ENCODE measurements around the gene PVALEF.
A peak's percentile ranks its signal among the peaks of the same experiment; 100 is the strongest.
"Not testable (repeated sequence)": the region's sequence is repeated elsewhere in the genome, so short reads cannot be mapped to it uniquely, and the experiment has no call there.

The PVALEF gene

DNA sequence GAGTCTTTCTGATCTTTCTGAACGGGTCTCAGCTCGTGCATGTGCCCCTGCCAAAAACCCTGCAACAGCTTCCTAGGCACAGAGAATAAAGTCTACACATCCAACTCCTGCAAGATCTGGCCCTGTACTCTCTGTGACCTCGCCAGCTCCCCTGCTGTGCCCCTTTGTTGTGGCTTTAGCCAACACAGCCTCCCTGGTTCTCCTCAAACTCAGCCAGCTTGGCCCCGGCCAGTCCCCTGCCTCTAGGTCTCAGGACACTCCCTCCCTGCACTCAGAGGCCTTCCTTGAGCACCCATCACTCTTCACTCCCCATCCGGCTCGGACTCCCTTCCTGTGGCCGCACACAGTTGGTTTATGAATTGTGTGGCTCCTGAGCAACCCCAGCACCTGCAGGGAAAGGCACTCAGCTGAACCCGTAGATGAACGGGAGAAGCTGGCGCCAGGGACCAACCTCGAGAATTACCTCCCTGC lies 56.1 kb downstream of the PVALEF start:
- no peak for DNase-seq (ENCODE audit: low spot score)

DNA sequence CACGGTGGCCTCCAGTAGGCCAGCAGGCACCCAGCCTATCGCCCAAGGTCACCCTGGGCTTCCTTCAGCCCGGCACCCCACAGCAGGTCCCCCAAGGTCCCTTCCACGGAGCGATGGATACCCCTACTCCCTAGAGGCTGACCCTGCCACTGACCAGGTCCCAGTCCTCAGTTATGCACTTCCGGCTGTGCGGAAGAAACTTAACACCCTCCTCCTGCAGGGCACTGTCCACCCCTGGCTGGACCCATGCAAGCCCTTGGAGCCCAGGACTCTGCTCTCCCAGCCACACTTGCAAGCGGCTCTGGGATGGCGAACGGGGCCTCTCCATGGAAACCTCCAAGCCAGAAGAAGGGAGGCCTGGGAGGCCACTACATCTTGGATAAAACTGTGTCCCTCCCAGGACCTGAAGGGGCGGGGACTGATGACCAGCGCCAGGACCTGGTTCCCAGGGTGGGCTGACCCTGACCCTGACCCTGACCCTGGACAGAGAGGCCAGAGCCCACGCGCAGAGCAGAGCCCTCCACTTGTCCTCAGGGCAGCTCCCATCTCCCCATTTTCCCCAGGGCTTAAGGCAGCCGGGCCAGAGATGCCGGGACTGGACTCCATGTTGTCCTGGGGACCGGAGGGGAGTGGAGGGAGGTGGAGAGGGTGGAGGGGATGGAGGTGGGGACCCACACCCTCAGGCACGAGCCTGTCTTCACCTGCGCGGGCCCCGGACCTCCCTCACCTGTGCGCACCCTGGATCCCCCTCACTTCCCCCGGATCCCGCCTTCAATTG lies 56.7 kb downstream of the PVALEF start:
- DNase-seq (ENCODE audit: low spot score) = no peak

GRCh38 chr17:81222620-81222905 lies 57.3 kb downstream of the PVALEF start:
- DNase-seq (ENCODE audit: low spot score) = no peak

DNA sequence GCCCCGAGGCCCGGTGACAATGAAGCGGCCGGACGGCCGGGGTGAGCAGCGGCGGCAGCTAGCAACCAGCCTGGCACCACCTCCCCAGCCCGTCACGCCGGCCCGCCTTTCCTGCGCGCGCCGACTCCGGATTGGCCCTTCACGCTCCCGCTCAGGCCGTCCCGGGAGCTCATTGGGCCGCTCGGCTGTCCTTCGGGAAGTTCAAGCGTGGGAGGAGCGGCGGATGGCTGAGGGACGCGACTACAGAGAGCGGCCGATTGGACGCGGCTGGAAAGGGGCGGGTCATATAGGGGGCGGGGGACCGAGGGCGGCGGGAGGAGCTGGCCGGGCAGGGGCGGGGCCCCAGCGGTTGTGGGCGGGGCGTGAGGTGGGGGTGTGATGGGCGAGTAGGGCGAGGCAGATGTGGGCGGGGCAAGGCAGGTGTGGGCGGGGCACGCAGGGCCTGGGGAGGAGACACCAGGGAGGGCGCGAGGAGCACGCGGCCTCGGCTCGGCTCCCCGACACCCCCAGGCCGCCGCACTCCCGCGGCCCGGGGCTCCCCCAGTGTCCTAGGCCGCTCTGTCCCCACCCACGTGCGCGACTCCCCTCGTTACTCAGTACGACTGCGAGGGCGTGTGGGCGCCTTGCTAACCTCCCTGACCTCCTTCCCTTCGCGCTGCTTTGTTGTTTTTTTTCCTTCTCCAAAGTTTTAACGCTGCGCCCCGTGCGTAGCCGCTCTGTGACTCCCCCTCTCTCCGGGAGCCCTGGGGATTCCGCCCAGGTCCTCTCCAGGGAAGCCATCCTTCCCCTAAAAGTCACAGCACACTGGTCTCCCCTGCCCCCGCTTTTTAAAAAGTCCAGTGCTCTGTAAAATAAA lies 57.8 kb downstream of the PVALEF start, which contains the start of gene CEP131:
Gene CEP131, minus strand, starts transcription at position 60 of the 856 bp plus-strand sequence. CDS start 2,909 bp downstream, outside the sequence.
- DNase-seq (ENCODE audit: low spot score) = peak; percentile 99

DNA sequence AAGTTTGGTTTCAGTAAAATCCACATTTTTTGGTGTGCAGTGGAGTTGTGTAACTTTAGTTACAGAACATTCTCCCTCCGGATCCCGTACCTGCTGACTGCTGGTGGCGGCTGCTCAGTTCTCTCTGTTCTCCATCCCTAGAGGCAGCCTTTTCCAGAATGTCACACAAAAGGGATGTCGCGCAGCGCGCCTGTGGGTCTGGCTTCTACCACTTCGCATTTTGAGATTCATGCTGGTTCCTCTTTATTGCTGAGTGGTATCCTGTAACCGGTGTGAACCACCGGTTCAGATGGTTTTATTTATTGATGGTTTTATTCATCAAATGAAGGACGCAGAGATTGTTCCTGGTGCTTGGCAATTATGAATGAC lies 58.4 kb downstream of the PVALEF start:
- no peak for DNase-seq (ENCODE audit: low spot score)

- not testable (repeated sequence) for DNase-seq (ENCODE audit: low spot score)
These were observed 62.3 kb downstream of the PVALEF start for GRCh38 chr17:81227630-81228029.

GRCh38 chr17:81228420-81228819 lies 63.1 kb downstream of the PVALEF start:
- DNase-seq (ENCODE audit: low spot score) = no peak

GRCh38 chr17:81228834-81229665 lies 63.7 kb downstream of the PVALEF start:
- DNase-seq (ENCODE audit: low spot score) = no peak

GRCh38 chr17:81229666-81229920 lies 64.3 kb downstream of the PVALEF start:
- DNase-seq (ENCODE audit: low spot score) = no peak

DNA sequence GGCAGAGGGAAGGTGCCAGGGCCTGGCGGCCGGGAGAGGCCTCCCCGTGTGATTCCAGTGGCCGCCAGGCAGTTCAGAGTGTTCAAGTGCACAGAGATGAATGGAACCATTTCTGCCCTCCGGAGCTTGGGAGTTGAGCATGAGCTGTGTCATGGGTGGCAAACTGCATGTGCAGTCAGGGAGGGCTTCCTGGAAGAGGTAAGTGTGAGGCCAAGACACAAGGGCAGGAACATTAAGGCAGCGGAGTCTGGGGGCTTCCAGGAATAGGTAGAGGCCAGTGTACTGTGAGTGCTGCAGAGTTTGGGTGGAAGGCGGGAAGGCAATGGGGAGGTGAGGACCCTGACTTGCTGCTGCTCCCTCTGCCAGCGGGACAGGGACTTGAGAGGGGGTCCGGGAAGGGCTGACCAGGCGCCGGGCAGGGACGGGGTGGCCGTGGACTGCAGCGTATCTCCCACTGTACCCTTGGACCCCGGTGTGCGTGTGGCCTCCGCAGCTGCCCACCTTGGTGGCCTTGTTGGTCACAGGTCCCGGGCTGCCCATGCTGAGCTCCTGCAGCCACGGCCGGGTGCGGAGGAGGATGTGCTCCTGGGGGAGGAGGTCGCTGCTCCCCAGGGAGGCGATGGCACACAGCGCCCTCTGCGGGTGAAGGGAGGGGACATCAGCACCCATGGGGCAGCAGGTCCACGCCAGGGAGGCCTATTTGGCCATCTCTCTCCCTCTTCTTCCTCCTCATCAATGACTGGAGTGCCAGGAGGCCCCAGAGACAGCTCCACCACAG lies 64.9 kb downstream of the PVALEF start:
- DNase-seq (ENCODE audit: low spot score) = no peak

- DNase-seq (ENCODE audit: low spot score) = no peak
These were observed 65.9 kb downstream of the PVALEF start for GRCh38 chr17:81231121-81231645.

- DNase-seq (ENCODE audit: low spot score) = no peak
These were observed 66.7 kb downstream of the PVALEF start for GRCh38 chr17:81231766-81232581.
